Hepatocyte (in vitro differentiated cells): ENCODE results near the gene POFUT2.

Experiments used
- EZH2 ChIP-seq: fragments of 200-600 bp; sonication (generic); IDR thresholded peaks from 2 replicates; pipeline ENCODE4 v1.6.1; 2016; ENCODE audit warnings: antibody characterized with exemption, mild to moderate bottlenecking, borderline replicate concordance
- EZH2phosphoT487 ChIP-seq: fragments of 200-600 bp; sonication (generic); IDR thresholded peaks from one replicate; pipeline ENCODE4 v1.6.1; 2018; ENCODE audit warnings: antibody characterized with exemption, mild to moderate bottlenecking, low read depth, moderate library complexity; ENCODE audit not compliant: unreplicated experiment, severe bottlenecking
- TF ChIP-seq, protein P1 (sequence below): fragments of 200-600 bp; sonication (generic); IDR thresholded peaks from 2 replicates; pipeline ENCODE4 v1.5.1; 2016; ENCODE audit warnings: antibody characterized with exemption, mild to moderate bottlenecking; ENCODE audit not compliant: poor library complexity

DNA sequence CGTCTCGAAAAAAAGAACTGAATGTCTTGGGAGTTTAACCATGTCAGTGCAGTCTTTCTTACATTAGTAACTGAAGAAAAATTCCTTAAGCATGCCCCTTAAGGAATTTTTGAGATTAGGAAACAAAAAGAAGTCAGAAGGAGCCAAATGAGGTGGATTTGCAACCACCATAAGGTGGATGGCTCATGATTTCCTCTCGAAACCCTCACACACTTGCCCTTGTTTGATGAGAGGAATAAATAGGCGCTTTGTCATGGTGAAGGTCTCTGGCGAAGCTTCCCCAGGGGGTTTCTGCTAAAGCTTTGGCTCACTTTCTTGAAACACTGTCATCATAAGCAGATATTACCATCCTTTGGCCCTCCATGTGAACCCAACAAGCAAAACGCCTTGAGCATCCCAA is 68.2 kb downstream of the POFUT2 start:
- TF ChIP-seq, protein P1, sequence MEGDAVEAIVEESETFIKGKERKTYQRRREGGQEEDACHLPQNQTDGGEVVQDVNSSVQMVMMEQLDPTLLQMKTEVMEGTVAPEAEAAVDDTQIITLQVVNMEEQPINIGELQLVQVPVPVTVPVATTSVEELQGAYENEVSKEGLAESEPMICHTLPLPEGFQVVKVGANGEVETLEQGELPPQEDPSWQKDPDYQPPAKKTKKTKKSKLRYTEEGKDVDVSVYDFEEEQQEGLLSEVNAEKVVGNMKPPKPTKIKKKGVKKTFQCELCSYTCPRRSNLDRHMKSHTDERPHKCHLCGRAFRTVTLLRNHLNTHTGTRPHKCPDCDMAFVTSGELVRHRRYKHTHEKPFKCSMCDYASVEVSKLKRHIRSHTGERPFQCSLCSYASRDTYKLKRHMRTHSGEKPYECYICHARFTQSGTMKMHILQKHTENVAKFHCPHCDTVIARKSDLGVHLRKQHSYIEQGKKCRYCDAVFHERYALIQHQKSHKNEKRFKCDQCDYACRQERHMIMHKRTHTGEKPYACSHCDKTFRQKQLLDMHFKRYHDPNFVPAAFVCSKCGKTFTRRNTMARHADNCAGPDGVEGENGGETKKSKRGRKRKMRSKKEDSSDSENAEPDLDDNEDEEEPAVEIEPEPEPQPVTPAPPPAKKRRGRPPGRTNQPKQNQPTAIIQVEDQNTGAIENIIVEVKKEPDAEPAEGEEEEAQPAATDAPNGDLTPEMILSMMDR = no peak
- no peak for TF ChIP-seq EZH2
- no peak for TF ChIP-seq EZH2phosphoT487
